GM10248 (cell line): ENCODE results near the gene WDR54.

Source experiments
- CTCF ChIA-PET: fragments of 300-600 bp; sonication (Branson Sonifier 250); formaldehyde crosslinking; extraction: SDS; loops from one replicate; lab custom pipeline; 2021; ENCODE audit warnings: antibody characterized with exemption; lab: Yijun Ruan, JAX
- POLR2A ChIA-PET: fragments of 350-650 bp; sonication (Branson Sonifier 250); formaldehyde crosslinking; extraction: SDS; loops from one replicate; lab custom pipeline; 2020; ENCODE audit warnings: antibody characterized with exemption; lab: Yijun Ruan, JAX
- DNase-seq: peaks from one replicate; pipeline ENCODE4 v3.0.0; 2012; ENCODE audit errors: extremely low spot score
- TF ChIP-seq, protein P1 (sequence below): IDR thresholded peaks from 2 replicates; pipeline ENCODE4 v1.5.1; 2012; ENCODE audit warnings: mild to moderate bottlenecking, low read depth; ENCODE audit errors: extremely low read depth, missing control alignments, control extremely low read depth

Gene WDR54

GRCh38 chr2:74424995-74425406 is 3.5 kb downstream of the WDR54 start:
- DNase-seq: no peak
- ChIA-PET POLR2A (no interaction called here), CTCF (interaction anchor here (1.5 to 2.9 kb wide), 2 partner anchors 15 to 30 kb away, joined by 3 to 9 read pairs; partner anchors contain the start of gene INO80B)
- TF ChIP-seq, protein P1, sequence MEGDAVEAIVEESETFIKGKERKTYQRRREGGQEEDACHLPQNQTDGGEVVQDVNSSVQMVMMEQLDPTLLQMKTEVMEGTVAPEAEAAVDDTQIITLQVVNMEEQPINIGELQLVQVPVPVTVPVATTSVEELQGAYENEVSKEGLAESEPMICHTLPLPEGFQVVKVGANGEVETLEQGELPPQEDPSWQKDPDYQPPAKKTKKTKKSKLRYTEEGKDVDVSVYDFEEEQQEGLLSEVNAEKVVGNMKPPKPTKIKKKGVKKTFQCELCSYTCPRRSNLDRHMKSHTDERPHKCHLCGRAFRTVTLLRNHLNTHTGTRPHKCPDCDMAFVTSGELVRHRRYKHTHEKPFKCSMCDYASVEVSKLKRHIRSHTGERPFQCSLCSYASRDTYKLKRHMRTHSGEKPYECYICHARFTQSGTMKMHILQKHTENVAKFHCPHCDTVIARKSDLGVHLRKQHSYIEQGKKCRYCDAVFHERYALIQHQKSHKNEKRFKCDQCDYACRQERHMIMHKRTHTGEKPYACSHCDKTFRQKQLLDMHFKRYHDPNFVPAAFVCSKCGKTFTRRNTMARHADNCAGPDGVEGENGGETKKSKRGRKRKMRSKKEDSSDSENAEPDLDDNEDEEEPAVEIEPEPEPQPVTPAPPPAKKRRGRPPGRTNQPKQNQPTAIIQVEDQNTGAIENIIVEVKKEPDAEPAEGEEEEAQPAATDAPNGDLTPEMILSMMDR: no peak

GRCh38 chr2:74425523-74425922 is 4.0 kb downstream of the WDR54 start:
- POLR2A ChIA-PET: no interaction called here
- TF ChIP-seq, protein P1: no peak
- CTCF ChIA-PET: interaction anchor here (1.5 to 2.9 kb wide), 2 partner anchors 15 to 29 kb away, joined by 3 to 9 read pairs; partner anchors contain the start of gene INO80B
- no peak for DNase-seq

DNA sequence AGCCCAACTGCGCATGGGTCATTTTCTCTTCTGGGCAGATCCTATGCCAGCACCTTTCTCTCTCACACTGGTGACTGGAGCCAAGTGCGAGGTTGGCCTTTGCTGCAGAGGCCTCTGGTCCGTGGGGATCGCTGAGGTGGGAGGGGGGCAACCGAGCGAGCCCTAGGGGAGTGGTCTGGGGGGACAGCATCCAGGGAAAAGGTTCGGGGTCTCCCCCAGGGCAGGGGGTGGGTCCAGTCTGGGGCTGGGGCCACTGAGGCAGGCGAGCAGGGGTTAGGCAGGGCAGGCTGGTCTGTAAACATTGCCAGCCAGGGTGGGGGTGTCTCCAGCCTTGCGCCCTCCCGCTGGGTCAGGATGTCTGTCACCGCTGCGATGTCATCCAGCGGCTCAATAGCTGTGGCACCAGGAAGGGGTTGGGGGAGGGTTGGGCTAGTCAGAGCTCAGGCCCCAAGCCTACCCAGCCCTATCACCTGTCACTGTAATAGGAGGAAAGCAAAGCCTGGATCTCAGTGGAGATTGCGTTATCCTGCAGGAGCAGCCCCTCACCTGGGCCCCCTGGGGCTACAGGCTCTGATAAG is 4.7 kb downstream of the WDR54 start:
- TF ChIP-seq, protein P1: no peak
- DNase-seq: no peak
- ChIA-PET CTCF (interaction anchor here (2.9 kb wide), 1 partner anchor 14 kb away, joined by 9 read pairs; no protein-coding TSS in a partner anchor), POLR2A (no interaction called here)

- ChIA-PET CTCF (interaction anchor here (3.4 kb wide), 1 partner anchor 13 kb away, joined by 16 read pairs; the partner anchor contains the start of gene RTKN), POLR2A (no interaction called here)
- TF ChIP-seq, protein P1: no peak
Measured at GRCh38 chr2:74427551-74427950, 6.0 kb downstream of the WDR54 start.

GRCh38 chr2:74428675-74429074 is 7.1 kb downstream of the WDR54 start:
- TF ChIP-seq, protein P1: no peak
- ChIA-PET CTCF (interaction anchor here (3.4 kb wide), 1 partner anchor 12 kb away, joined by 16 read pairs; the partner anchor contains the start of gene RTKN), POLR2A (no interaction called here)
- no peak for DNase-seq

More at GRCh38 chr2:74427551-74427950, 6.0 kb downstream of the WDR54 start:
- no peak for DNase-seq

DNA sequence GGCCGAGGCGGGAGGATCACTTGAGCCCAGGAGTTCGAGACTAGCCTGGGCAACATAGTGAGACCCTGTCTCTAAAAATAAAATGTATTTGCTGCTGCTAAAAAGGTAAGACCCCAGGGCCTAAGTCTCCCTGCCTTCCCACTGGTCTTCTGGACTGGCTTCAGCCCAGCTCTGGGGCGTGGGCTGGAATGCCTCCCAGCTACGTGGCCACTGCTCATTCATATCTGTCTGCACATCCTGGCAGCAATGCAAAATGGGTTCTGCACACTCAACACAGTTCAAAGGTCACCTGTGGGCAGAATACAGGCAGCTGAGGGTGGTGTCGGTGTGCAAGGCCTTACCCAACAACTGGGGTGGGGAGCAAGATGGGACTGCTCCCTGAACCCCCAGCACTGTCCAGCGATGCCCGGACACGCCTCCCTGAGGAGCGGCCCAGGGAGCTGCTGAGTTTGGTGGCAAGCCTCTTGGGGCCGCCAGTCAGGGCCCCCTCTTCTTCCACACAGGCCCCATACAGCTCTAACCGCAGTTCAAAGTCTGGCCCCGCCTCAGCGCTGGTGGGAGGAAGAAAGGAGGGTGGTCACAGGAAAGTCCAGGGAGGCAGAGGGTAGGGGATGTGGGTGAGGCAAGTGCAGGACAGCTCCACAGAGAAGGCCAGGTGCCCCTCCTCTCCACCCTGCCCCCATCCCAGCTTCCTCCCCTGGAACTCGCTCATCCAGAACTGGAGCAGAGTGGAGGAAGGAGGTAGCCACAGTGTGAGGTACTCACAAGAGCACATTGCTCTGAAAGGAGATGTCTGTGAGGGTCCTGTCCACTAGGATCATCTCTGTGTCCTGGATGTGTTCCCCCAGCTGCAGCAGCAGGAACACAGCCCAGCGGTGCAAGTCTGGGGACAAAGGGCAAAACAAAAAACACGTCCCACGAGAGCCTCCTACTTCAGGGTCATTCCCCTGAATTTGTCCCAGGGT is 8.2 kb downstream of the WDR54 start:
- ChIA-PET CTCF (interaction anchor here (1.0 to 3.4 kb wide), 2 partner anchors 11 to 38 kb away, joined by 3 to 16 read pairs; partner anchors contain the start of gene RTKN), POLR2A (no interaction called here)
- TF ChIP-seq, protein P1: no peak
- no peak for DNase-seq
